H1 (cell line): Measurements from ENCODE around the gene DBF4B. TPM values are rescaled to one million over a fixed set of nuclear protein-coding genes. Genes with fewer than 3 reads are reported as not detected.
A peak's percentile ranks its signal among the peaks of the same experiment; 100 is the strongest.

Source experiments
- CTCF ChIA-PET: fragments of 300-600 bp; sonication (Branson Sonifier 250); formaldehyde crosslinking; loops from one replicate; lab custom pipeline; 2021; ENCODE audit not compliant: partially characterized antibody; lab: Charles Lee
- POLR2A ChIA-PET: fragments of 300-600 bp; sonication (Branson Sonifier 250); formaldehyde crosslinking; loops from one replicate; lab custom pipeline; 2021; ENCODE audit warnings: inconsistent platforms; ENCODE audit not compliant: partially characterized antibody; lab: Charles Lee
- DNase-seq, 2 experiments: peaks; one replicate each; pipeline versions ENCODE4 v3.0.0 to v3.0.0-alpha.2; 2010 to 2022; ENCODE audit warnings: low spot score in 2 of 2, low read depth in 1 of 2, mixed read lengths in 1 of 2
- FAIRE-seq: peaks from 2 replicates; lab custom pipeline; 2011; peaks lifted over from hg19 to GRCh38; lab: Jason Lieb, UNC
- H2AFZ ChIP-seq: 2 replicates; pipeline ENCODE4 v1.8.1; 2012; ENCODE audit warnings: low read length, inconsistent platforms
- H2AK5ac ChIP-seq: 2 replicates; pipeline ENCODE4 v1.6.1; 2013; ENCODE audit warnings: low read depth, low read length
- H2BK120ac ChIP-seq: replicated peaks from 2 replicates; pipeline ENCODE3; 2013; ENCODE audit warnings: low read depth, low read length, inconsistent platforms
- H2BK12ac ChIP-seq: 2 replicates; pipeline ENCODE4 v1.6.1; 2013; ENCODE audit warnings: low read depth, low read length
- H2BK15ac ChIP-seq: 2 replicates; pipeline ENCODE4 v1.6.1; 2013; ENCODE audit warnings: low read length
- H2BK20ac ChIP-seq: 2 replicates; pipeline ENCODE4 v1.6.1; 2013; ENCODE audit warnings: low read length
- H2BK5ac ChIP-seq: 2 replicates; pipeline ENCODE4 v1.6.1; 2013; ENCODE audit warnings: low read depth, low read length
- H3K14ac ChIP-seq: 2 replicates; pipeline ENCODE4 v1.6.1; 2013; ENCODE audit warnings: inconsistent platforms; ENCODE audit not compliant: insufficient read length
- H3K18ac ChIP-seq: 2 replicates; pipeline ENCODE4 v1.6.1; 2013; ENCODE audit warnings: low read length; ENCODE audit errors: extremely low read depth
- H3K23ac ChIP-seq: 2 replicates; pipeline ENCODE4 v1.6.1; 2013; ENCODE audit warnings: inconsistent platforms; ENCODE audit not compliant: insufficient read length
- H3K23me2 ChIP-seq: 2 replicates; pipeline ENCODE4 v1.6.1; 2013; ENCODE audit warnings: low read depth, low read length
- H3K27ac ChIP-seq: 2 replicates; pipeline ENCODE4 v1.6.1; 2011; ENCODE audit warnings: low read depth, low read length, inconsistent platforms
- H3K27me3 ChIP-seq, 4 experiments: replicated peaks in 1 of 4; 1 replicate in 1 of 4; 2 replicates in 3 of 4; pipeline versions ENCODE4 v1.6.1 to v1.8.1; 2011 to 2013; ENCODE audit warnings: low read length in 3 of 4, mild to moderate bottlenecking in 3 of 4, inconsistent platforms in 2 of 4, mixed read lengths in 2 of 4, moderate library complexity in 1 of 4; ENCODE audit not compliant: control insufficient read depth in 3 of 4, insufficient read depth in 3 of 4; ENCODE audit errors: extremely low read depth in 1 of 4
- H3K36me3 ChIP-seq, 4 experiments: 2 replicates each; pipeline versions ENCODE4 v1.6.1 to v1.8.1; 2011 to 2013; ENCODE audit warnings: mild to moderate bottlenecking in 4 of 4, low read length in 3 of 4, moderate library complexity in 2 of 4, control low read depth in 1 of 4, inconsistent platforms in 1 of 4; ENCODE audit not compliant: insufficient read depth in 4 of 4, control insufficient read depth in 2 of 4
- H3K4ac ChIP-seq: replicated peaks from 2 replicates; pipeline ENCODE3; 2013; ENCODE audit warnings: low read length, low read depth, mixed read lengths, inconsistent platforms; ENCODE audit not compliant: insufficient read length
- H3K4me1 ChIP-seq, 4 experiments: replicated peaks in 1 of 4; 1 replicate in 1 of 4; 2 replicates in 3 of 4; pipeline versions ENCODE4 v1.6.1 to v1.8.1; 2011 to 2013; ENCODE audit warnings: low read length in 3 of 4, inconsistent platforms in 2 of 4, mixed read lengths in 1 of 4; ENCODE audit not compliant: insufficient read depth in 4 of 4, control insufficient read depth in 3 of 4
- H3K4me2 ChIP-seq, 2 experiments: 2 replicates each; pipeline versions ENCODE4 v1.6.1 to v1.8.1; 2011 to 2013; ENCODE audit warnings: low read depth in 2 of 2, low read length in 2 of 2, control low read depth in 1 of 2, inconsistent platforms in 1 of 2, mild to moderate bottlenecking in 1 of 2; ENCODE audit not compliant: insufficient read depth in 1 of 2
- H3K4me3 ChIP-seq, 4 experiments: fragments of 200-600, 300-600 bp in 1 of 4; sonication (generic), shearing (Covaris generic), sonication (Bioruptor Twin) in 1 of 4; 2 replicates each; pipeline versions ENCODE4 v1.5.1 to v1.8.1; 2011 to 2016; ENCODE audit warnings: low read length in 4 of 4, low read depth in 3 of 4, control low read depth in 2 of 4, inconsistent platforms in 2 of 4, mild to moderate bottlenecking in 2 of 4, mixed read lengths in 1 of 4, moderate library complexity in 1 of 4; ENCODE audit not compliant: insufficient read depth in 2 of 4; ENCODE audit errors: extremely low read depth in 1 of 4
- H3K56ac ChIP-seq: replicated peaks from 2 replicates; pipeline ENCODE3; 2013; ENCODE audit warnings: low read depth, mild to moderate bottlenecking, mixed read lengths, low read length, inconsistent platforms; ENCODE audit not compliant: insufficient read length
- H3K79me1 ChIP-seq: 2 replicates; pipeline ENCODE4 v1.6.1; 2013; ENCODE audit warnings: low read depth, low read length, control low read depth
- H3K79me2 ChIP-seq, 2 experiments: 2 replicates each; pipeline versions ENCODE4 v1.6.1 to v1.8.1; 2012 to 2013; ENCODE audit warnings: low read length in 2 of 2, mild to moderate bottlenecking in 2 of 2, inconsistent platforms in 1 of 2; ENCODE audit not compliant: insufficient read depth in 2 of 2, control insufficient read depth in 1 of 2
- H3K9ac ChIP-seq, 4 experiments: replicated peaks in 1 of 4; 1 replicate in 1 of 4; 2 replicates in 3 of 4; pipeline versions ENCODE4 v1.6.1 to v1.8.1; 2011 to 2013; ENCODE audit warnings: low read depth in 3 of 4, low read length in 3 of 4, control low read depth in 2 of 4, mild to moderate bottlenecking in 2 of 4, moderate library complexity in 2 of 4, inconsistent platforms in 1 of 4; ENCODE audit errors: extremely low read depth in 1 of 4
- H3K9me3 ChIP-seq, 2 experiments: 2 replicates each; pipeline versions ENCODE4 v1.6.1 to v1.8.1; 2012 to 2013; ENCODE audit warnings: mild to moderate bottlenecking in 2 of 2, moderate library complexity in 2 of 2, control low read depth in 1 of 2, inconsistent platforms in 1 of 2, low read depth in 1 of 2, low read length in 1 of 2, mixed read lengths in 1 of 2; ENCODE audit not compliant: insufficient read depth in 2 of 2
- H4K20me1 ChIP-seq, 2 experiments: replicated peaks in 1 of 2; 2 replicates each; pipeline versions ENCODE3 to v1.8.1; 2011 to 2013; ENCODE audit warnings: inconsistent platforms in 2 of 2, low read length in 2 of 2, mild to moderate bottlenecking in 1 of 2; ENCODE audit not compliant: insufficient read depth in 2 of 2, control insufficient read depth in 1 of 2
- H4K5ac ChIP-seq: 2 replicates; pipeline ENCODE4 v1.6.1; 2013; ENCODE audit warnings: low read length, low read depth, mixed read lengths, inconsistent platforms; ENCODE audit not compliant: insufficient read length
- H4K8ac ChIP-seq: 2 replicates; pipeline ENCODE4 v1.8.0; 2013; ENCODE audit warnings: mild to moderate bottlenecking, moderate library complexity, low read length, inconsistent platforms; ENCODE audit not compliant: insufficient read depth; ENCODE audit errors: extremely low read depth
- H4K91ac ChIP-seq: replicated peaks from 2 replicates; pipeline ENCODE3; 2013; ENCODE audit warnings: low read length, mixed read lengths, inconsistent platforms; ENCODE audit not compliant: insufficient read length
- CREB1 ChIP-seq: IDR thresholded peaks from 2 replicates; pipeline ENCODE4 v1.6.1; 2012; ENCODE audit warnings: inconsistent platforms
- CTCF ChIP-seq, 3 experiments: IDR thresholded peaks; 1 replicate in 2 of 3; 2 replicates in 1 of 3; pipeline versions ENCODE4 v1.5.1 to v1.6.1; 2011; ENCODE audit warnings: low read length in 3 of 3, mild to moderate bottlenecking in 3 of 3, inconsistent platforms in 2 of 3, low read depth in 1 of 3, moderate library complexity in 1 of 3; ENCODE audit not compliant: insufficient read depth in 1 of 3; ENCODE audit errors: control extremely low read depth in 1 of 3
- HDAC6 ChIP-seq: IDR thresholded peaks from one replicate; pipeline ENCODE4 v1.7.1; 2012; ENCODE audit warnings: low read depth, mild to moderate bottlenecking, inconsistent platforms, low read length, moderate library complexity
- JUN ChIP-seq: IDR thresholded peaks from 2 replicates; pipeline ENCODE4 v1.6.1; 2011; ENCODE audit warnings: low read depth, mild to moderate bottlenecking, improper control_type of control experiment, low read length
- MAFK ChIP-seq: IDR thresholded peaks from 2 replicates; pipeline ENCODE4 v1.6.1; 2012; ENCODE audit warnings: low read depth, mild to moderate bottlenecking, improper control_type of control experiment, low read length
- POLR2A ChIP-seq, 2 experiments: IDR thresholded peaks; 1 replicate in 1 of 2; 2 replicates in 1 of 2; pipeline ENCODE4 v1.6.1; 2011; ENCODE audit warnings: low read depth in 2 of 2, low read length in 2 of 2, mild to moderate bottlenecking in 2 of 2; ENCODE audit errors: control extremely low read depth in 1 of 2
- RBBP5 ChIP-seq: IDR thresholded peaks from 2 replicates; pipeline ENCODE4 v1.7.1; 2012; ENCODE audit warnings: low read depth, mild to moderate bottlenecking, inconsistent platforms, low read length, moderate library complexity, borderline replicate concordance
- TAF1 ChIP-seq: IDR thresholded peaks from 2 replicates; pipeline ENCODE4 v1.6.1; 2011; ENCODE audit warnings: mild to moderate bottlenecking, low read depth, low read length
- TAF7 ChIP-seq: optimal IDR thresholded peaks from 2 replicates; pipeline ENCODE3; 2011; ENCODE audit warnings: low read depth, mild to moderate bottlenecking, inconsistent platforms, low read length, moderate library complexity, borderline replicate concordance
- WGBS, 2 experiments: shearing (Covaris generic) in 1 of 2; methylation state at CpG; one replicate each; pipeline versions ENCODE4 v1.1.6 to v1.1.7; 2013 to 2015; ENCODE audit warnings: low lambda C conversion rate in 2 of 2, mixed read lengths in 2 of 2, inconsistent platforms in 1 of 2, low coverage in 1 of 2, missing lambda C conversion rate in 1 of 2; ENCODE audit not compliant: insufficient replicate concordance in 2 of 2, insufficient coverage in 1 of 2, insufficient read length in 1 of 2; ENCODE audit errors: extremely low coverage in 1 of 2, missing lambda C conversion rate in 1 of 2; 5-methylcytosine and 5-hydroxymethylcytosine counted together
- polyA plus RNA-seq, 7 experiments: library from polyadenylated mRNA; depleted of rRNA in 3 of 7; stranded (reverse) in 5 of 7; unstranded in 2 of 7; fragments of >200 nt in 5 of 7; fragments of 200-250 nt in 2 of 7; gene quantifications; 1 replicate in 5 of 7; 2 replicates in 1 of 7; 4 replicates in 1 of 7; pipeline versions ENCODE4 v1.2.1 to v1.2.3, GENCODE V29; 2011 to 2013; ENCODE audit warnings: missing spikeins in 2 of 7, mixed read lengths in 2 of 7
- total RNA-seq: library from RNA; stranded (reverse); fragmentation: NEBNext Ultra II Directional; extraction: Animal tissue kit (Norgen Biotek cat#: 25700); gene quantifications from 2 replicates; pipeline ENCODE4 v1.2.1, GENCODE V29; 2021

Gene DBF4B
- total and polyA plus RNA-seq, 2 of the 8 experiments (the other 6 are each of a cell fraction or from before 2014, with no cell fraction given), result 20.2 to 26.9 TPM

- H3K4ac ChIP-seq, result no peak overlapping the region
- H2BK120ac ChIP-seq, result no peak overlapping the region
- H2AK5ac ChIP-seq, result no peak overlapping the region
- no peak for DNase-seq
- H3K4me1 ChIP-seq, result peaks cover 0 to 19% (median 7%) of the 10 kb centered on the region in 4 experiments; a peak in 6 of 7 replicates
- H4K91ac ChIP-seq, result no peak overlapping the region
- CTCF ChIA-PET, result interaction anchor here (0.6 to 26.7 kb wide), 8 partner anchors 9 to 202 kb away, joined by 3 to 577 read pairs (median 4); partner anchors contain the start of gene HIGD1B
- H3K9me3 ChIP-seq, result no peaks in the 10 kb centered on the region
- no peak overlapping the region for H4K5ac ChIP-seq
- FAIRE-seq, result no peak
- H3K4me2 ChIP-seq, result no peak overlapping the region
- no peak for TF ChIP-seq RBBP5
- TF ChIP-seq CREB1, result no peak
- TF ChIP-seq HDAC6, result no peak
- TF ChIP-seq TAF7, result no peak
- no peak for TF ChIP-seq MAFK
- TF ChIP-seq POLR2A (IDR thresholded peaks at IDR 0.05; ENCODE audit: control extremely low read depth in 1 of 2, low read depth in 2 of 2, low read length in 2 of 2), result no peak
- no peak for TF ChIP-seq CTCF (IDR thresholded peaks at IDR 0.05; ENCODE audit: control extremely low read depth in 1 of 3, insufficient read depth in 1 of 3, low read depth in 1 of 3, low read length in 3 of 3)
- TF ChIP-seq TAF1, result no peak
- no peak for TF ChIP-seq JUN
- H2BK5ac ChIP-seq, result no peak overlapping the region
- no peaks in the 10 kb centered on the region; a peak in 1 of 7 replicates for H3K27me3 ChIP-seq
- no peaks in the 10 kb centered on the region for H3K23me2 ChIP-seq
- H2BK15ac ChIP-seq, result no peak overlapping the region
- no peak overlapping the region for H3K18ac ChIP-seq
- H2BK20ac ChIP-seq, result no peak overlapping the region
- no peak overlapping the region for H3K14ac ChIP-seq
- 93% methylated on average over 11 of the region's 15 CpGs; no CpG with 5 or more reads in 1 of the 2 experiments for WGBS, 2 experiments
- no peak overlapping the region for H3K27ac ChIP-seq
- H3K23ac ChIP-seq, result no peak overlapping the region
- H2AFZ ChIP-seq, result no peak overlapping the region
- H4K8ac ChIP-seq, result peak overlapping the region; percentile 19; the same call in 1 of the 2 replicates
- POLR2A ChIA-PET, result interaction anchor here (0.6 to 1.7 kb wide), 3 partner anchors 9 to 191 kb away, joined by 3 to 7 read pairs (median 3); no protein-coding TSS in a partner anchor
- H2BK12ac ChIP-seq, result no peak overlapping the region
- H3K4me3 ChIP-seq, result no peak overlapping the region
- H3K56ac ChIP-seq, result no peak overlapping the region
- peaks cover 0 to 2% of the 10 kb centered on the region in 2 experiments for H4K20me1 ChIP-seq
- H3K36me3 ChIP-seq, result no peaks in the 10 kb centered on the region
- no peaks in the 10 kb centered on the region for H3K79me2 ChIP-seq
- H3K9ac ChIP-seq, result no peak overlapping the region
- H3K79me1 ChIP-seq, result no peaks in the 10 kb centered on the region
Observed at GRCh38 chr17:44769647-44770084, 61.2 kb downstream of the DBF4B start.
